Suprapubic skin (tissue), 3 donors: ENCODE results near the gene CAMSAP1.

ENCODE experiments used
- CTCF ChIP-seq, 2 donors: fragments of 200-600 bp in 1 of 2; fragments of 450-650 bp in 1 of 2; sonication (generic) in 1 of 2; IDR thresholded peaks; one replicate each; pipeline ENCODE4 v1.5.1; 2016 to 2019; ENCODE audit warnings: antibody characterized with exemption in 2 of 2, mild to moderate bottlenecking in 1 of 2, moderate library complexity in 1 of 2
- POLR2A ChIP-seq, 2 donors: fragments of 450-650 bp; IDR thresholded peaks; one replicate each; pipeline ENCODE4 v1.6.1; 2017; ENCODE audit warnings: antibody characterized with exemption in 2 of 2, mild to moderate bottlenecking in 2 of 2, moderate library complexity in 2 of 2

- TF ChIP-seq CTCF (IDR thresholded peaks at IDR 0.05) = no peak
- no peak for TF ChIP-seq POLR2A (IDR thresholded peaks at IDR 0.05)
Measured at GRCh38 chr9:135777623-135778177, 129.6 kb downstream of the CAMSAP1 start.
